HG03342 (cell line): ENCODE data around the gene CDC37.

Experiments
- ATAC-seq: cut with Tn5 transposase; IDR thresholded peaks from one replicate; pipeline ENCODE4 v1.9.1; 2021; ENCODE audit warnings: mild to moderate bottlenecking, moderate library complexity; ENCODE audit not compliant: unreplicated experiment

CDC37 gene

DNA sequence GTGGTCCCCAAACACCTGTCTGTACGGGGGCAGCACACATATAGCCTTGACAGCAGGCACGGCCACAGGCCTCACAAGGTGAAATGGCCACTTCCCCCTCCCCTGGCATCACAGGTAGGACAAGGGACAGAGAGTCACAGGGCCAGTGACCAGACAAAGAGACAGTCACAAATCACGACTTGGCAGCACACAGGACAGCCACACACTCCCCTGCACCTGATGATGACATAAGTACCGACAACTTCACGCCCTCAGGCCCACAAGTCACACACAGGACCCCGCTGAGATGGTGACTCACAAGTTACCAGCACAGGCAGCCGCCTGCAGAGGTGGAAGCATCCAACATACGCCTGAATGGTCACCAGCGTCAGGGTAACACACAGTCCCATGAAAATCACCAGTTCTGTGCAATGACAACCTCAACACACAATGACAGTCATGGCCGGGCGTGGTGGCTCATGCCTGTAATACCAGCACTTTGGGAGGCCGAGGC lies 39.5 kb downstream of the CDC37 start:
- ATAC-seq: no peak

DNA sequence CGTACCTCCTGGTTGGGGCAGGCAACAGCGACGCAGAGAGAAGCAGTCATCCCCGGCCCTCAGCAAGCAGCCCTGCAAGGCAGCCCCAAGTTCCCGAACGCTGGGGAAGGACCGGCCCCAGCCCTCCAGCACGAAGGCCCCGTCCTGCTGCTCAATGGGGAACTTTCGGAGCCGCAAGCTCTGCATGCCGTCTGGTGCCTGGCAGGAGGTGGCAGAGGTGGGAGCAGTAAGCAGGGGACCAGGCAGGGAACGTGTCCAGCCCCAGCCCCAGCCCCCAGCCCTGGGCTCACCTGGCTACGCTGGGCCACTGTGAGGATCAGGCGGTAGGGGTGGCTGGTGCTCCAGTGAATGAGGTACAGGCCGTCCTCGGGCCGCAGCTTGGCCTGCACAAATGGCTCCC lies 41.1 kb downstream of the CDC37 start:
- ATAC-seq: no peak

DNA sequence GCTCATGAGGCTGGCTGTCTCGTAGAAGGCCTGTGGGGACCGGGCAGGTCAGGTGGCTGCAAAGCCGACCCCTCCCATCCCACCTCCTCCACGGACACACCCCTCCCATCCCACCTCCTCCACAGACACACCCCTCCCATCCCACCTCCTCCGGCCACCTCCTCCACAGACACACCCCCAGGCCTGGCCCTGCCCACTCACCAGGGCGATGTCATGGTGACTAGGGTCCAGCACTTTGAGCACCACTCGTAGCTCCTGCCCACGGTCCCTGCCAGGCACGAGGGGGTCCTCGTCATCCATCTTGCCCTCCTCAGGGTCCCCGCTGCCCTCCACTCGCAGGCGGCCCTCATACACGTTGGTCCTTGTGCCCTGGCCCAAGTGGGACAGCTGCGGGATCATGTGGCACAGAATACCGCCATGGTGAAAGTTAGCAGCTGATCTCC lies 41.8 kb downstream of the CDC37 start:
- ATAC-seq: no peak

- ATAC-seq: no peak
These were observed 46.9 kb downstream of the CDC37 start for GRCh38 chr19:10356431-10356830.

GRCh38 chr19:10353793-10354391 lies 49.5 kb downstream of the CDC37 start:
- ATAC-seq: no peak

DNA sequence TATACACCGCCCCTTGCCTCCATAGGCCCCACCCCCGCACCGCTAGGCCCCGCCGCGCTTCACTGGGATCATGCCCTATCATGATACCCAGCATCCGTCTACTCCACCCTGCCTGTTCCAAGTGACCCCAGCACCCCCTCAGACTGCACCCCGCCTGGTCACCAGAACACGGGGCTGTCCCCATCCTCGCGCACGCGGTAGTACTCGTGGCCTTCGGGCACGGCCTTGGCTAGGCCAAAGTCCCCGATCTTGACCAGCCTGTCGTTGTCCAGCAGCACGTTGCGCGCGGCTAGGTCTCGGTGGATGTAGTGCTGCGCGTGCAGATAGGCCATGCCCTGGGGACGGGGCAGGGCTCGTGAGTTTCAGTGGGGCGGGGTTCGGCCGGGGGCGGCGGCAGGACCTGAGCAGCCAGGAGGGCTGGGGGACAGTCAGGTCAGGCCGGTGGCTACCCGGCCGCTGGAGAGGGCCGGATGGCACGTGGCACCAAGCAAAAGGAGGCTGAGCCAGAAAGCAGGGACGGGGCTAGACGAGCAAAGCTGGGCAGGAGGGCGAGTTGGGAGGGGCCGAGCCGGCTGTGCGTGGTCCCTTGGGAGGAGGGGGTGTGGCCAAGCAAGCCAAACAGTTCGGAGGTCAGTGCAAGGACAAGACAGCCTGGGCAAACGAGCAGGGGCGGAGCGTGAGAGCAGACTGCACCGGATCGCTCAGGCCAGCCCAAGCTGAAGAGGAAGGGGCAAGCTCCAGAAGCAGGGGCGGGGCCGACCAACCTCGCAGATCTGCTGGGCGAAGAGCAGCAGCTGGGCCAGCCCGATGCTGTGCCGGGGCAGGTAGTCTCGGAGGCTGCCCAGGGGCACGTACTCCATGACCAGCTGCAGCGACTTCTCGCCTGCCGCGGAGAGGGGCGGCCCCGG lies 50.3 kb downstream of the CDC37 start:
- ATAC-seq: no peak

DNA sequence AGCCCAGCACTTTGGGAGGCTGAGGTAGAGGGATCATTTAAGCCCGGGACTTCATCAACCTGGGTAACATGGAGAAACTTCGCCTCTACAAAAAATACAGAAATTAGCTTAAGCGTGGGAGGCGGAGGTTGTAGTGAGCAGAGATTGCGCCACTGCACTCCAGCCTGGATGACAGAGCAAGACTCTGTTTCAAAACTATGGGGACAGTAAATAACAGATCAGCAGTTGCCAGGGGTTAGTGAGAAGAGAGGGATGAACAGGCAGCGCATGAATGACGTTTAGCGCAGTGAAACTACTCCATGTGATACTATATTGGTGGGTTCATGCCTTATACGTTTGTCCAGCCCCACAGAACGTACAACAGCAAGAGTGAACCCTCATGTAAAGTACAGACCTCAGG lies 56.8 kb downstream of the CDC37 start:
- ATAC-seq: no peak

DNA sequence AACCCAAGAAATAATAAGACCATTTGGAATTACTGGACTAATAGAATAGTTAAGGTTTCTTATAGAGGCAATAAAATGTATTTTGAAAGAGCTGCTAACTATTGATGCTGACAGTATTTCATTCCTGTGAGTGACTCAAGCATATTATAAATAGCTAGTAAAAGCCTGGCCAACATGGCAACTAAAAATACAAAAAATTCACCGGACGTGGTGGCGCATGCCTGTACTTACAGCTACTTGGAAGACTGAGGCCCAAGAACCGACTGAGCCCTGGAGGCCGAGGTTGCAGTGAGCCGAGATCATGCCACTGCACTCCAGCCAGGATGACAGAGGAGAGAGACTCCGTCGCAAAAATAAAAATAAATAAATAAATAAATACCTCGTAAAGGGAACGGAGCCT lies 58.6 kb downstream of the CDC37 start:
- no peak for ATAC-seq

- ATAC-seq: no peak
These were observed 59.8 kb downstream of the CDC37 start for GRCh38 chr19:10343495-10343894.
